OCI-LY7 (cell line): ENCODE data around the gene CCDC30. TPM values are rescaled to one million over a fixed set of nuclear protein-coding genes. Genes with fewer than 3 reads are reported as not detected.

Experiments
- BruUV-seq: library from RNA; stranded (reverse); fragments of 400-500 nt; replicated peaks from 2 replicates; lab custom pipeline; 2021; lab: Mats Ljungman, UMichigan
- CTCF ChIA-PET: fragments of 300-600 bp; sonication (Branson Sonifier 250); formaldehyde crosslinking; loops from one replicate; lab custom pipeline; 2022; ENCODE audit warnings: antibody characterized with exemption; ENCODE audit not compliant: unreplicated experiment; lab: Charles Lee
- POLR2A ChIA-PET: fragments of 300-600 bp; sonication (Branson Sonifier 250); formaldehyde crosslinking; loops from one replicate; lab custom pipeline; 2022; ENCODE audit warnings: antibody characterized with exemption; lab: Charles Lee
- DNase-seq: peaks from one replicate; pipeline ENCODE4 v3.0.0-alpha.2; 2015; ENCODE audit warnings: low spot score
- H2AFZ ChIP-seq: fragments of 200-600 bp; sonication (generic), shearing (Covaris generic); 2 replicates; pipeline ENCODE4 v1.6.1; 2014; ENCODE audit warnings: mild to moderate bottlenecking, antibody characterized with exemption, low read length, moderate library complexity
- H3K27ac ChIP-seq: fragments of 200-600 bp; sonication (generic); 2 replicates; pipeline ENCODE4 v1.5.1; 2014; ENCODE audit warnings: mixed run types, low read depth, mild to moderate bottlenecking, moderate library complexity, low read length, inconsistent platforms; ENCODE audit not compliant: poor library complexity, severe bottlenecking
- H3K36me3 ChIP-seq: fragments of 200-600 bp; sonication (generic); 2 replicates; pipeline ENCODE4 v1.6.1; 2014; ENCODE audit warnings: mild to moderate bottlenecking, antibody characterized with exemption, low read length, moderate library complexity, mixed read lengths; ENCODE audit not compliant: insufficient read depth
- H3K4me1 ChIP-seq: fragments of 200-600 bp; sonication (generic); 2 replicates; pipeline ENCODE4 v1.5.1; 2014; ENCODE audit warnings: mild to moderate bottlenecking, low read length; ENCODE audit not compliant: insufficient read depth, poor library complexity, severe bottlenecking
- H3K4me2 ChIP-seq: fragments of 200-600 bp; sonication (generic); 2 replicates; pipeline ENCODE4 v1.6.1; 2014; ENCODE audit warnings: mild to moderate bottlenecking, low read length
- H3K4me3 ChIP-seq: fragments of 200-600 bp; sonication (generic); 2 replicates; pipeline ENCODE4 v1.5.1; 2014; ENCODE audit warnings: mild to moderate bottlenecking, low read depth, low read length; ENCODE audit not compliant: poor library complexity, severe bottlenecking
- H3K79me2 ChIP-seq: fragments of 200-600 bp; sonication (generic); 2 replicates; pipeline ENCODE4 v1.6.1; 2016; ENCODE audit warnings: low read depth, mild to moderate bottlenecking, low read length, moderate library complexity, mixed read lengths; ENCODE audit not compliant: insufficient read depth
- H3K9me2 ChIP-seq: fragments of 200-600 bp; sonication (generic); 2 replicates; pipeline ENCODE4 v1.6.1; 2016; ENCODE audit warnings: mild to moderate bottlenecking, low read length, mixed read lengths; ENCODE audit not compliant: insufficient read depth
- H3K9me3 ChIP-seq: fragments of 200-600 bp; sonication (generic); 2 replicates; pipeline ENCODE4 v1.6.1; 2014; ENCODE audit warnings: mild to moderate bottlenecking, mixed run types, low read length, mixed read lengths
- H4K20me1 ChIP-seq: fragments of 200-600 bp; sonication (generic); 2 replicates; pipeline ENCODE4 v1.6.1; 2014; ENCODE audit warnings: mild to moderate bottlenecking, antibody characterized with exemption, low read length, moderate library complexity, mixed read lengths; ENCODE audit not compliant: insufficient read depth
- EZH2phosphoT487 ChIP-seq: fragments of 200-600 bp; sonication (generic); IDR thresholded peaks from 2 replicates; pipeline ENCODE4 v1.6.1; 2018; ENCODE audit warnings: low read depth, borderline replicate concordance, mild to moderate bottlenecking, mixed run types, antibody characterized with exemption, low read length, moderate library complexity, mixed read lengths
- intact Hi-C: fragments of 100-400 bp; cut with micrococcal nuclease; formaldehyde crosslinking; loops from one replicate; pipeline ENCODE4 v1.10.0; 2022; ENCODE audit not compliant: unreplicated experiment
- total RNA-seq, 2 experiments: library from RNA; depleted of rRNA in 1 of 2; stranded (reverse); fragments of >200 nt in 1 of 2; shearing (Covaris generic) in 1 of 2; gene quantifications; 2 replicates each; pipeline ENCODE4 v1.2.3, GENCODE V29; 2014 to 2022
- TF ChIP-seq, protein P1 (sequence below): fragments of 200-600 bp; sonication (generic); conservative IDR thresholded peaks from 2 replicates; pipeline ENCODE4 v1.5.1; 2014; ENCODE audit warnings: mild to moderate bottlenecking, antibody characterized with exemption, low read length, moderate library complexity, mixed read lengths

The CCDC30 gene
- total RNA-seq, 2 experiments from 2014 or later = 0.54 to 2.6 TPM

DNA sequence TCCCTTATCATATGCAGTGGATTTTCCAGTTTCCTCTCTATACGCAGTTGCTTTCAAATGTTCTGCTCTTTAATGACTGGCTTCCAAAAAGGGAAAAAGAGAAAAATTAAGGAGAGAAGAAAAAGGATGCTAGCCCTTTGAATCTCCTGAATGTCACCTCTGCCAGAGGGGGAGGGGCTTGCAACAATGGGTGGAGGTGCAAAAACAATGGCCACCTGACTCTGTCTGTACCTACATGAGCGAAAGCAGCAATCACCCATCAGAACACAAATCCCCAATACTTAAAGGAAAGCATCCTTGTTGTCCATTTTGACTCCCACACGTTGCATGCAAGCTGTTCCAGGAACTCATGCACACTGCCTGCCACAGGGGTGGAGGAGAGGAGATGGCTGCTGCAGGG lies 61.2 kb downstream of the CCDC30 start:
- TF ChIP-seq, protein P1, sequence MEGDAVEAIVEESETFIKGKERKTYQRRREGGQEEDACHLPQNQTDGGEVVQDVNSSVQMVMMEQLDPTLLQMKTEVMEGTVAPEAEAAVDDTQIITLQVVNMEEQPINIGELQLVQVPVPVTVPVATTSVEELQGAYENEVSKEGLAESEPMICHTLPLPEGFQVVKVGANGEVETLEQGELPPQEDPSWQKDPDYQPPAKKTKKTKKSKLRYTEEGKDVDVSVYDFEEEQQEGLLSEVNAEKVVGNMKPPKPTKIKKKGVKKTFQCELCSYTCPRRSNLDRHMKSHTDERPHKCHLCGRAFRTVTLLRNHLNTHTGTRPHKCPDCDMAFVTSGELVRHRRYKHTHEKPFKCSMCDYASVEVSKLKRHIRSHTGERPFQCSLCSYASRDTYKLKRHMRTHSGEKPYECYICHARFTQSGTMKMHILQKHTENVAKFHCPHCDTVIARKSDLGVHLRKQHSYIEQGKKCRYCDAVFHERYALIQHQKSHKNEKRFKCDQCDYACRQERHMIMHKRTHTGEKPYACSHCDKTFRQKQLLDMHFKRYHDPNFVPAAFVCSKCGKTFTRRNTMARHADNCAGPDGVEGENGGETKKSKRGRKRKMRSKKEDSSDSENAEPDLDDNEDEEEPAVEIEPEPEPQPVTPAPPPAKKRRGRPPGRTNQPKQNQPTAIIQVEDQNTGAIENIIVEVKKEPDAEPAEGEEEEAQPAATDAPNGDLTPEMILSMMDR = no peak
- TF ChIP-seq EZH2phosphoT487 = no peak
- Histone ChIP-seq H4K20me1 (no peaks in the 10 kb centered on the region), H3K9me2 (no peaks in the 10 kb centered on the region), H2AFZ (no peak overlapping the region), H3K79me2 (no peaks in the 10 kb centered on the region), H3K27ac (no peak overlapping the region), H3K4me1 (no peaks in the 10 kb centered on the region), H3K4me2 (no peak overlapping the region), H3K9me3 (peaks cover 4% of the 10 kb centered on the region; the same call in 1 of the 2 replicates), H3K36me3 (no peaks in the 10 kb centered on the region), H3K4me3 (no peak overlapping the region)
- POLR2A ChIA-PET = interaction anchor here (0.6 kb wide), 1 partner anchor 198 kb away, joined by 3 read pairs; no protein-coding TSS in a partner anchor
- intact Hi-C loops = no loop called here
- CTCF ChIA-PET = no interaction called here
- BruUV-seq = no TSS peak
- no peak for DNase-seq

- POLR2A ChIA-PET = no interaction called here
- no peak for DNase-seq
- Histone ChIP-seq H3K4me3 (no peak overlapping the region), H3K9me2 (no peaks in the 10 kb centered on the region), H3K9me3 (no peaks in the 10 kb centered on the region), H3K4me1 (no peaks in the 10 kb centered on the region), H2AFZ (peak overlapping the region; percentile 33; the same call in 1 of the 2 replicates), H3K79me2 (no peaks in the 10 kb centered on the region), H3K36me3 (no peaks in the 10 kb centered on the region), H3K27ac (no peak overlapping the region), H4K20me1 (no peaks in the 10 kb centered on the region), H3K4me2 (peak overlapping the region; percentile 35; the same call in 1 of the 2 replicates)
- intact Hi-C loops = no loop called here
- BruUV-seq = no TSS peak
- CTCF ChIA-PET = no interaction called here
- TF ChIP-seq EZH2phosphoT487 = no peak
- TF ChIP-seq, protein P1 = no peak
These were observed 66.7 kb downstream of the CCDC30 start for GRCh38 chr1:42529724-42530181.

- no TSS peak for BruUV-seq
- Histone ChIP-seq H3K9me2 (no peaks in the 10 kb centered on the region), H3K4me1 (no peaks in the 10 kb centered on the region), H4K20me1 (no peaks in the 10 kb centered on the region), H2AFZ (no peak overlapping the region), H3K36me3 (no peaks in the 10 kb centered on the region), H3K27ac (no peak overlapping the region), H3K79me2 (no peaks in the 10 kb centered on the region), H3K4me3 (no peak overlapping the region), H3K4me2 (no peak overlapping the region), H3K9me3 (no peaks in the 10 kb centered on the region)
- intact Hi-C loops = no loop called here
- ChIA-PET POLR2A (no interaction called here), CTCF (no interaction called here)
- TF ChIP-seq EZH2phosphoT487 = no peak
- TF ChIP-seq, protein P1 = no peak
- no peak for DNase-seq
These were observed 68.0 kb downstream of the CCDC30 start for GRCh38 chr1:42531043-42531442.
